HEK293T (cell line): ENCODE measurements around the gene BCL2L2.

Experiments
- ELF4 ChIP-seq: fragments of 450-650 bp; IDR thresholded peaks from 2 replicates; pipeline ENCODE4 v1.6.1; 2017; ENCODE audit warnings: antibody characterized with exemption
- FOXM1 ChIP-seq: fragments of 450-650 bp; IDR thresholded peaks from 2 replicates; pipeline ENCODE4 v1.6.1; 2017; ENCODE audit warnings: mild to moderate bottlenecking, borderline replicate concordance

DNA sequence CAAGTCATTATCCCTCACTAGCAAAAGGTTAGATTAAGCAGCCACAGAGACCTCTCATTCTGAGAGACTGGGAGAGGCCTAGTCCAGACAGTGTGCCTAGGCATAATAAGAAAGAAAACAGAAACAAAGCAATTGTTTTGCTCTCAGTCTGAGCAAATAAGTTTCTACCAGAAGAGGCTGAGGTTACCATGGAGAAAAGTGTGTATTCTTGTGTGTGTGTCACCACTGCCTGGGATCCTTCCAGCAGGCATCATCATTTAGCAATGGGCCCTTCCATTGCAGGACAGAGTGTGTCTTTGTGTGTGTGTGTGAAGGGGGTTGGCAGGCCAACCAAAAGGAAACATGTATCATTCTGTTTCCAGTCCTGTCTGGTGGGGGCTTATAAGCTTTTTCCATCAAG, 54.7 kb downstream of the BCL2L2 start:
- TF ChIP-seq ELF4 (no peak), FOXM1 (no peak)
